Stimulated activated CD8-positive, alpha-beta memory T cell treated with anti-CD3 and anti-CD28 coated beads, Interleukin-7, amount 100 ng/mL, for 24 hours (primary cell): ENCODE results near the gene NTNG1.

Experiments used
- DNase-seq: peaks from one replicate; pipeline ENCODE4 v3.0.0-alpha.2; 2020; ENCODE audit warnings: low read depth

NTNG1 gene

GRCh38 chr1:107510347-107510746 lies 369.5 kb downstream of the NTNG1 start:
- DNase-seq = no peak

- DNase-seq = no peak
Observed at GRCh38 chr1:107512836-107513235, 372.0 kb downstream of the NTNG1 start.

GRCh38 chr1:107514841-107515240 lies 374.0 kb downstream of the NTNG1 start:
- no peak for DNase-seq

DNA sequence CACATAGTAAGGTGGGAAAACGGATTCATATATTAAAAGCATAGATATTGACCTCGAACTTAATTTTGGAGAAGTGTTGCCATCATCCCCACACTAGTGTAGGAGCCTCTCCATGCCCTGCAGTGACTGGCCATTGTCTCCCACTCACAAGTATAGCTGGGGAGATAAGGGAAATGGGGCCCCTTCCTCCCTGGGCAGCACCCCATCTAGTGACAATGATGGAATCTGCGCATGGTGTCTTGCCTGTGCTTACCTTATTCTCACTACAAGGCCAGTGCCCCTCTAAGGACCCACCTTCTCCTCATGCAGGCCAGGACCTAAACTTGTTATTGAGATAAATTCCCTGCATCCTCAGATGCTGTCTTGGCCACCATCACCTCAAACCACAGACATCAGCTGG lies 374.9 kb downstream of the NTNG1 start:
- no peak for DNase-seq

- DNase-seq = no peak
Observed at GRCh38 chr1:107523061-107523460, 382.2 kb downstream of the NTNG1 start.

GRCh38 chr1:107523736-107524135 lies 382.9 kb downstream of the NTNG1 start:
- no peak for DNase-seq

- no peak for DNase-seq
Observed at GRCh38 chr1:107524301-107524700, 383.5 kb downstream of the NTNG1 start.

DNA sequence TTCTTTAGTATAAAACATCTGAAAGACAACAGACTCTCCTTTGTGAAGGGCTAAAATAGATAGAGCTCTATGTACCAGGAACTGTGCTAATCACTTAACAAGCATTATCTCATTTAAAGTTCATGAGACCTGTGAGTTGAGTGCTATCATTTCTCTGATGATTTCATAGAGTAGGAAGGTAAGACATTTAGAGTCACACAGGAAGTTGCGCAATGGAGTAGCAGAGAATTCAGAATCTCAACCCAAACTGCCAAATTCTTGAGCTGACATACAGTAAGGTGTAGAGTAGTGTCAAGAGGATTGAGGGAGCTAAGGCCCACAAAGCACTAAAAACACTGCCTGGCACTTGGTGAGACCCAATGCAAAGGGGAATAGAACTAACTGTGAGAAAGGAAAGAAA lies 384.3 kb downstream of the NTNG1 start:
- DNase-seq = no peak

DNA sequence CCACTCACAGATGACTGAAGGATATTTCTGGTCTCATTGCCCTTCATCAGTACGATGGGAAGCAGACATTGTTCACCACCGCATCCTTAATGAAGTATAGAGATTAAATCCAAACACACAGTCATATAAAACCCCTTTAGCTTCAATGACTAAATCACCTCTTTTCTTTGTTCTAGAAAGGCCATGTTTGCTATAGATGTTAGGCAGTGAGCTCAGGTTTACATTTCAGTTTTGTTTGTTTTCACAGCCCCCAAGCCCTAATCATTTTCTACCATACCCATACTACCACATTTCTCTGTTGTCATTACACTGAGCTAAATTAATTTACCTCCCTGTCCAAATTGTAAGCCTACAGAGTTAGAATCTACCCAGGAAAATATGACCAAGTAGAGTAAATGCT lies 385.1 kb downstream of the NTNG1 start:
- no peak for DNase-seq

DNA sequence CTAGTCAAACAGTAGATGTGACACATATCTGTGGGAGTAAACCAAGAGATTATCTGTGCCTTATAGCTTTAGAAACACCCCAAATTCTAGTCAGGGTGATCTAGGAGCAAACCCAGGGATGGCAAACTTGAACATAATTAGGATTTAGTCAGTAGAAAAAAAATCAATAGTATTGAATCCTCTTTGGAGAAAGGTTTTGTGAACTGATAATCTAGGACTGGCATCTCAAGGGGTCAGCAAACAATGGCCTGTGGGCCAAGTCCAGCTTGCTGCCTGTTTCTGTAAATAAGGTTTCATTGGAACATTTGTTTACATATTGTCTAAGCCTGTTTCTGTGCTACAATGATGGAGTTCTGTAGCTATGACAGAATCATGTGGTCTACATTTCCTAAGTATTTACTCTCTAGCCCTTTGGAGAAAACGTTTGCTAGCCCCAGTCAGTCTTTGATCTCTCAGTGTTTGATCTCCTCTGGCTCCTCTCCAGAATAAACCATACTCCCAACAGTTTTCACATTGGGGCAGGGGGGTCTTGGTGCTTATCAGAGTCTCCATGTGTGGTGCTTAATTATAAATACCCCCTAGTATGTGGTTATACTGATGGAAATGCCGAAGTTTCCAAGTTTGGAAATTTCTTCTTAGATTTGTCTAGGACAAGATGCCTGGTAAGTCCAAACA lies 385.8 kb downstream of the NTNG1 start:
- DNase-seq = no peak

DNA sequence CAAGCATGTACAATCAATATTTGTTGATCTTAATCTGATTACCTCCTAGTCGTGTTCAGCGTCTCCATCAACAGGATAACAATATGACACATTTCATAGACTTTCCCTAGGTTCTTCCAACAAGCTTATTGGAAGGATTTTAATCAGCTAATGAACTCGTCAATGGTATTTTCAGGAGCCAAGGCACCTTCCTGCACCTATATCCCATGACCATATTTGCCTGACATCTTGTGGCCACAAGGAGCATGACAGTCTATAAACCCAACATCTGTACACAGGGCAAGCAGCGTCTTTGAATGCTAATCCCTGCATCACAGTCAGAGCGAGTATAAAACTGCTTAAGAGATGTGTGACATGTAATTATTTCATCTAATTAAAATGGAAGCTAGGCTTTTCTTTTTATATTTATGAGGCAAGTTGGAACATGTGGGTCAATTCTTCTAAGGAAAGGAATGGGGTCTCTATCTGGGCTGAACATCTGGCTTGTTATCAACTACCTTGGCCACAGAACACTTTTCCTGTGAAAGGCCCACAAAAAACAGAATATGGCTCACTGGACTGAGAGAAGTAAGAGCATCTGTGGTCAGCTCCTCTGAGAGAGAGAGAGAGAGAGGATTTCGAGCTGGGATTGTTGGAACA lies 388.8 kb downstream of the NTNG1 start:
- no peak for DNase-seq

DNA sequence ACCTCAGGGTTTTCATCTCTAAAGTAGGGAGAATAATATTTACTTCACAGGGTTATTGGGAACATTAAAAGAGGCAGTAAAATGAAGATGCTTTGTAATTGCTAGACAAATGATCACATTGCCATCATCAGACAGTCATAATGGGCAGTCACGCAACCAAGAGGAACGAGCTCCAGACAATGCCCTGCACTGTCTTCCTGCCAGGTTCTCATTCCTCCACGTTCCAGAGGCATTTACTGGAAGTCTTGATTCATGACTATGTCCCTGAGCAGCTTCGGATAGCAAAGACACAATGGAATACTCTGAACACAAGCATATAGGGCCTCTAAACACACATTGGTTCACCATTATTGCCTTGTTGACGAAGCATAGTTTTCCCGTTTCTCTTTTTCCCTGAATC lies 389.7 kb downstream of the NTNG1 start:
- DNase-seq = no peak

- DNase-seq = no peak
Observed at GRCh38 chr1:107531065-107531908, 390.4 kb downstream of the NTNG1 start.

- no peak for DNase-seq
Observed at GRCh38 chr1:107532318-107532717, 391.5 kb downstream of the NTNG1 start.
